Sigmoid colon (tissue), 7 donors: Measurements from ENCODE around the gene ADD2. TPM values are rescaled to one million over a fixed set of nuclear protein-coding genes. Genes with fewer than 3 reads are reported as not detected.
A peak's percentile ranks its signal among the peaks of the same experiment; 100 is the strongest.

Source experiments
- DNase-seq: peaks from one replicate; pipeline ENCODE4 v3.0.0-alpha.2; 2019
- H3K27ac ChIP-seq, 4 donors: fragments of 200-600 bp; sonication (generic); one replicate each; pipeline ENCODE4 v1.5.1; 2016 to 2019; ENCODE audit warnings: mild to moderate bottlenecking in 1 of 4
- H3K27me3 ChIP-seq, 3 donors: fragments of 200-600 bp; sonication (generic); one replicate each; pipeline ENCODE4 v1.5.1; 2019; ENCODE audit warnings: mild to moderate bottlenecking in 1 of 3
- H3K36me3 ChIP-seq, 4 donors: fragments of 200-600 bp; sonication (generic); one replicate each; pipeline ENCODE4 v1.5.1; 2016 to 2019
- H3K4me1 ChIP-seq, 4 donors: fragments of 200-600 bp; sonication (generic); one replicate each; pipeline ENCODE4 v1.5.1; 2017 to 2019
- H3K4me3 ChIP-seq, 4 donors: fragments of 200-600 bp; sonication (generic); one replicate each; pipeline ENCODE4 v1.5.1; 2017 to 2019; ENCODE audit warnings: mild to moderate bottlenecking in 2 of 4, moderate library complexity in 1 of 4
- H3K9me3 ChIP-seq, 4 donors: fragments of 200-600 bp in 3 of 4; sonication (generic) in 3 of 4; one replicate each; pipeline versions ENCODE4 v1.5.1 to v1.6.1; 2013 to 2019
- EP300 ChIP-seq, 4 donors: sonication (generic); formaldehyde crosslinking; IDR thresholded peaks; one replicate each; pipeline ENCODE4 v1.6.1; 2017; ENCODE audit warnings: antibody characterized with exemption in 4 of 4
- POLR2A ChIP-seq, 2 donors: fragments of 450-650 bp; IDR thresholded peaks; one replicate each; pipeline ENCODE4 v1.6.1; 2016; ENCODE audit warnings: antibody characterized with exemption in 2 of 2, mild to moderate bottlenecking in 2 of 2, moderate library complexity in 2 of 2
- POLR2AphosphoS5 ChIP-seq, 4 donors: sonication (generic); formaldehyde crosslinking; IDR thresholded peaks; one replicate each; pipeline ENCODE4 v1.6.1; 2017; ENCODE audit warnings: antibody characterized with exemption in 4 of 4
- WGBS, 2 donors: extraction: QIAGEN DNeasy Blood & Tissue Kit; methylation state at CpG; one replicate each; pipeline ENCODE4 v1.1.7; 2013; 5-methylcytosine and 5-hydroxymethylcytosine counted together
- intact Hi-C: fragments of 100-400 bp; cut with DNase I; formaldehyde crosslinking; loops from one replicate; pipeline ENCODE4 v1.15.1; 2023
- polyA plus RNA-seq, 3 donors: library from polyadenylated mRNA; stranded (reverse); fragments of 200-250 nt; gene quantifications; one replicate each; pipeline ENCODE4 v1.2.3, GENCODE V29; 2013
- total RNA-seq, 4 donors: library from RNA; depleted of rRNA; stranded (reverse); fragments of >200 nt; gene quantifications; one replicate each; pipeline ENCODE4 v1.1.0, GENCODE V29; 2016
- TF ChIP-seq, protein P1 (sequence below), 4 experiments: fragments of 450-650 bp in 3 of 4; fragments of 200-600 bp in 1 of 4; IDR thresholded peaks; one replicate each; pipeline ENCODE4 v1.5.1; 2016 to 2019; ENCODE audit warnings: antibody characterized with exemption in 4 of 4, mild to moderate bottlenecking in 3 of 4, moderate library complexity in 2 of 4
- donor health status: healthy with polysubstance abuse.
- donor health status: Bipolar disorder and iron deficiency.
- donor health status: healthy.

The ADD2 gene
- total and polyA plus RNA-seq, 7 donors, result under 0.01 to 5.8 (median 3.2) TPM; not detected in 1

- Histone ChIP-seq H3K9me3 (peaks cover 0 to 4% (median 0%) of the 10 kb centered on the region in 4 donors), H3K27me3 (peaks cover 13 to 55% (median 39%) of the 10 kb centered on the region in 3 donors), H3K4me1 (peaks cover 0 to 17% (median 15%) of the 10 kb centered on the region in 4 donors), H3K4me3 (no peak overlapping the region), H3K36me3 (no peaks in the 10 kb centered on the region), H3K27ac (no peak overlapping the region)
- WGBS, 2 donors, result 87 to 90% methylated on average over 2 of the region's 2 CpGs
- intact Hi-C loops, result no loop called here
- TF ChIP-seq EP300 (IDR thresholded peaks at IDR 0.05) (no peak), POLR2AphosphoS5 (IDR thresholded peaks at IDR 0.05) (no peak), POLR2A (IDR thresholded peaks at IDR 0.05) (no peak)
- TF ChIP-seq, protein P1, sequence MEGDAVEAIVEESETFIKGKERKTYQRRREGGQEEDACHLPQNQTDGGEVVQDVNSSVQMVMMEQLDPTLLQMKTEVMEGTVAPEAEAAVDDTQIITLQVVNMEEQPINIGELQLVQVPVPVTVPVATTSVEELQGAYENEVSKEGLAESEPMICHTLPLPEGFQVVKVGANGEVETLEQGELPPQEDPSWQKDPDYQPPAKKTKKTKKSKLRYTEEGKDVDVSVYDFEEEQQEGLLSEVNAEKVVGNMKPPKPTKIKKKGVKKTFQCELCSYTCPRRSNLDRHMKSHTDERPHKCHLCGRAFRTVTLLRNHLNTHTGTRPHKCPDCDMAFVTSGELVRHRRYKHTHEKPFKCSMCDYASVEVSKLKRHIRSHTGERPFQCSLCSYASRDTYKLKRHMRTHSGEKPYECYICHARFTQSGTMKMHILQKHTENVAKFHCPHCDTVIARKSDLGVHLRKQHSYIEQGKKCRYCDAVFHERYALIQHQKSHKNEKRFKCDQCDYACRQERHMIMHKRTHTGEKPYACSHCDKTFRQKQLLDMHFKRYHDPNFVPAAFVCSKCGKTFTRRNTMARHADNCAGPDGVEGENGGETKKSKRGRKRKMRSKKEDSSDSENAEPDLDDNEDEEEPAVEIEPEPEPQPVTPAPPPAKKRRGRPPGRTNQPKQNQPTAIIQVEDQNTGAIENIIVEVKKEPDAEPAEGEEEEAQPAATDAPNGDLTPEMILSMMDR (IDR thresholded peaks at IDR 0.05), result no peak
- DNase-seq, result no peak
These were observed 3.4 kb upstream of the ADD2 start for GRCh38 chr2:70771446-70771845.

- intact Hi-C loops, result no loop called here
- H3K36me3 ChIP-seq, result no peaks in the 10 kb centered on the region
- peaks cover 13 to 62% (median 50%) of the 10 kb centered on the region in 3 donors for H3K27me3 ChIP-seq
- DNase-seq, result no peak
- TF ChIP-seq EP300 (IDR thresholded peaks at IDR 0.05), result no peak
- TF ChIP-seq POLR2A (IDR thresholded peaks at IDR 0.05), result no peak
- TF ChIP-seq, protein P1 (IDR thresholded peaks at IDR 0.05), result no peak
- no peak for TF ChIP-seq POLR2AphosphoS5 (IDR thresholded peaks at IDR 0.05)
- 51 to 55% methylated on average over 2 of the region's 2 CpGs for WGBS, 2 donors
- H3K9me3 ChIP-seq, result no peaks in the 10 kb centered on the region
- H3K4me3 ChIP-seq, result no peak overlapping the region
- peaks cover 0 to 17% (median 16%) of the 10 kb centered on the region in 4 donors for H3K4me1 ChIP-seq
- H3K27ac ChIP-seq, result no peak overlapping the region
These were observed 1.4 kb upstream of the ADD2 start for GRCh38 chr2:70769450-70769849.

GRCh38 chr2:70768590-70769085 lies 638 bp upstream of the ADD2 start:
- Histone ChIP-seq H3K27me3 (peaks cover 13 to 68% (median 50%) of the 10 kb centered on the region in 3 donors), H3K4me1 (peaks cover 0 to 17% (median 16%) of the 10 kb centered on the region in 4 donors), H3K36me3 (no peaks in the 10 kb centered on the region), H3K4me3 (no peak overlapping the region), H3K27ac (no peak overlapping the region), H3K9me3 (no peaks in the 10 kb centered on the region)
- intact Hi-C loops, result no loop called here
- DNase-seq, result no peak
- 42 to 58% methylated on average over 7 of the region's 7 CpGs for whole genome bisulfite sequencing, 2 donors
- TF ChIP-seq POLR2A (IDR thresholded peaks at IDR 0.05), result no peak
- no peak for TF ChIP-seq POLR2AphosphoS5 (IDR thresholded peaks at IDR 0.05)
- TF ChIP-seq, protein P1 (IDR thresholded peaks at IDR 0.05), result no peak
- no peak for TF ChIP-seq EP300 (IDR thresholded peaks at IDR 0.05)

- peaks cover 13 to 57% (median 44%) of the 10 kb centered on the region in 3 donors for H3K27me3 ChIP-seq
- TF ChIP-seq EP300 (IDR thresholded peaks at IDR 0.05) (no peak), POLR2A (IDR thresholded peaks at IDR 0.05) (no peak), POLR2AphosphoS5 (IDR thresholded peaks at IDR 0.05) (no peak)
- TF ChIP-seq, protein P1 (IDR thresholded peaks at IDR 0.05), result no peak
- H3K9me3 ChIP-seq, result no peaks in the 10 kb centered on the region
- intact Hi-C loops, result no loop called here
- peak overlapping the region; percentile 3 to 43 (median 37) for H3K4me3 ChIP-seq
- H3K4me1 ChIP-seq, result peaks cover 0 to 17% (median 16%) of the 10 kb centered on the region in 4 donors
- peak overlapping the region in 1 of 4 donors; percentile 44 for H3K27ac ChIP-seq
- WGBS, 2 donors, result 1% methylated on average over 51 of the region's 51 CpGs
- no peaks in the 10 kb centered on the region for H3K36me3 ChIP-seq
- no peak for DNase-seq
These were observed 811 bp downstream of the ADD2 start for GRCh38 chr2:70767079-70767698.
